Testis (tissue), 3 donors: ENCODE data around the gene BNC2. TPM values are rescaled to one million over a fixed set of nuclear protein-coding genes. Genes with fewer than 3 reads are reported as not detected.

ENCODE experiments used
- DNase-seq: peaks from one replicate; pipeline ENCODE4 v3.0.0-alpha.2; 2019
- H3K27ac ChIP-seq, 2 donors: fragments of 200-600 bp; sonication (generic); one replicate each; pipeline ENCODE4 v1.5.1; 2019
- H3K27me3 ChIP-seq: fragments of 200-600 bp; sonication (generic); one replicate; pipeline ENCODE4 v1.5.1; 2019
- H3K36me3 ChIP-seq: fragments of 200-600 bp; sonication (generic); one replicate; pipeline ENCODE4 v1.5.1; 2017; ENCODE audit warnings: low read depth; ENCODE audit errors: missing control alignments
- H3K4me1 ChIP-seq: fragments of 200-600 bp; sonication (generic); one replicate; pipeline ENCODE4 v1.5.1; 2019
- H3K4me3 ChIP-seq, 2 donors: fragments of 200-600 bp; sonication (generic); one replicate each; pipeline ENCODE4 v1.5.1; 2017 to 2019
- H3K9me3 ChIP-seq: fragments of 200-600 bp; sonication (generic); one replicate; pipeline ENCODE4 v1.5.1; 2017
- CTCF ChIP-seq, 3 experiments: fragments of 450-650 bp in 2 of 3; fragments of 200-600 bp in 1 of 3; sonication (generic) in 1 of 3; IDR thresholded peaks; one replicate each; pipeline ENCODE4 v1.5.1; 2016 to 2019; ENCODE audit warnings: antibody characterized with exemption in 3 of 3, mild to moderate bottlenecking in 2 of 3, moderate library complexity in 1 of 3
- POLR2A ChIP-seq: fragments of 450-650 bp; IDR thresholded peaks from one replicate; pipeline ENCODE4 v1.6.1; 2017; ENCODE audit warnings: antibody characterized with exemption, mild to moderate bottlenecking, moderate library complexity
- WGBS, 2 donors: methylation state at CpG; one replicate each; pipeline ENCODE4 v1.1.5; 2018; 5-methylcytosine and 5-hydroxymethylcytosine counted together
- intact Hi-C: fragments of 100-400 bp; cut with DNase I; formaldehyde crosslinking; loops from one replicate; pipeline ENCODE4 v1.15.1; 2023; ENCODE audit warnings: low total_unique reads
- polyA plus RNA-seq: library from polyadenylated mRNA; stranded (reverse); fragments of 350-450 nt; fragmentation: Illumina TruSeq; extraction: RNeasy Lipid Tissue Mini Kit (QIAGEN cat#74804); gene quantifications from one replicate; pipeline ENCODE4 v1.2.3, GENCODE V29; 2014; ENCODE audit warnings: low read depth, low replicate concordance; ENCODE audit not compliant: insufficient read depth
- total RNA-seq, 2 donors: library from RNA; depleted of rRNA; stranded (reverse); fragments of >200 nt; gene quantifications; one replicate each; pipeline ENCODE4 v1.2.3, GENCODE V29; 2016

Gene BNC2
- total and polyA plus RNA-seq, 3 donors from 2014 or later, result 14.6 to 35.2 (median 32.0) TPM

GRCh38 chr9:16821344-16821743 lies 49.1 kb downstream of the BNC2 start:
- intact Hi-C loops, result no loop called here
- no peaks in the 10 kb centered on the region for H3K4me1 ChIP-seq
- DNase-seq, result no peak
- no peak overlapping the region for H3K4me3 ChIP-seq
- H3K9me3 ChIP-seq, result no peaks in the 10 kb centered on the region
- no peaks in the 10 kb centered on the region for H3K27me3 ChIP-seq
- H3K36me3 ChIP-seq, result no peaks in the 10 kb centered on the region
- WGBS, 2 donors, result 93 to 100% methylated on average over 1 of the region's 1 CpG
- H3K27ac ChIP-seq, result no peak overlapping the region
- no peak for TF ChIP-seq CTCF (IDR thresholded peaks at IDR 0.05)
- TF ChIP-seq POLR2A, result no peak

- 62 to 69% methylated on average over 2 of the region's 2 CpGs for WGBS, 2 donors
- H3K27me3 ChIP-seq, result no peaks in the 10 kb centered on the region
- no peak for DNase-seq
- TF ChIP-seq POLR2A (no peak), CTCF (IDR thresholded peaks at IDR 0.05) (no peak)
- H3K4me1 ChIP-seq, result no peaks in the 10 kb centered on the region
- intact Hi-C loops, result no loop called here
- H3K9me3 ChIP-seq, result no peaks in the 10 kb centered on the region
- no peak overlapping the region for H3K27ac ChIP-seq
- no peak overlapping the region for H3K4me3 ChIP-seq
- H3K36me3 ChIP-seq, result no peaks in the 10 kb centered on the region
These were observed 53.0 kb downstream of the BNC2 start for GRCh38 chr9:16817514-16817913.

- Histone ChIP-seq H3K36me3 (no peaks in the 10 kb centered on the region), H3K4me3 (no peak overlapping the region), H3K4me1 (no peaks in the 10 kb centered on the region), H3K9me3 (no peaks in the 10 kb centered on the region), H3K27ac (no peak overlapping the region), H3K27me3 (no peaks in the 10 kb centered on the region)
- 93 to 95% methylated on average over 2 of the region's 2 CpGs for WGBS, 2 donors
- TF ChIP-seq POLR2A, result no peak
- no peak for TF ChIP-seq CTCF (IDR thresholded peaks at IDR 0.05)
- intact Hi-C loops, result no loop called here
- DNase-seq, result no peak
These were observed 53.5 kb downstream of the BNC2 start for GRCh38 chr9:16817002-16817401.

GRCh38 chr9:16816011-16816410 lies 54.5 kb downstream of the BNC2 start:
- Histone ChIP-seq H3K4me3 (no peak overlapping the region), H3K4me1 (no peaks in the 10 kb centered on the region), H3K27ac (no peak overlapping the region), H3K9me3 (no peaks in the 10 kb centered on the region), H3K27me3 (no peaks in the 10 kb centered on the region), H3K36me3 (no peaks in the 10 kb centered on the region)
- WGBS, 2 donors, result 62 to 67% methylated on average over 4 of the region's 4 CpGs
- TF ChIP-seq POLR2A, result no peak
- DNase-seq, result no peak
- intact Hi-C loops, result no loop called here

GRCh38 chr9:16815079-16815478 lies 55.4 kb downstream of the BNC2 start:
- no peak overlapping the region for H3K27ac ChIP-seq
- no peak overlapping the region for H3K4me3 ChIP-seq
- H3K27me3 ChIP-seq, result no peaks in the 10 kb centered on the region
- TF ChIP-seq CTCF (IDR thresholded peaks at IDR 0.05) (no peak), POLR2A (no peak)
- H3K4me1 ChIP-seq, result no peaks in the 10 kb centered on the region
- WGBS, 2 donors, result 89 to 98% methylated on average over 2 of the region's 2 CpGs
- no peaks in the 10 kb centered on the region for H3K9me3 ChIP-seq
- no peak for DNase-seq
- intact Hi-C loops, result no loop called here
- H3K36me3 ChIP-seq, result no peaks in the 10 kb centered on the region
